GM21515 (cell line): ENCODE measurements around the gene SLC37A1.

Experiments
- ATAC-seq: cut with Tn5 transposase; IDR thresholded peaks from one replicate; pipeline ENCODE4 v1.9.1; 2021; ENCODE audit not compliant: unreplicated experiment

Gene SLC37A1

GRCh38 chr21:42525676-42526378 lies 12.2 kb downstream of the SLC37A1 start:
- ATAC-seq: no peak

- no peak for ATAC-seq
These were observed 12.7 kb downstream of the SLC37A1 start for GRCh38 chr21:42526379-42526727.

GRCh38 chr21:42527127-42527488 lies 13.5 kb downstream of the SLC37A1 start:
- ATAC-seq: no peak

- no peak for ATAC-seq
These were observed 14.0 kb downstream of the SLC37A1 start for GRCh38 chr21:42527489-42528158.

- ATAC-seq: no peak
These were observed 16.5 kb downstream of the SLC37A1 start for GRCh38 chr21:42530167-42530518.

- ATAC-seq: no peak
These were observed 18.1 kb downstream of the SLC37A1 start for GRCh38 chr21:42531771-42532170.

- no peak for ATAC-seq
These were observed 19.0 kb downstream of the SLC37A1 start for GRCh38 chr21:42532466-42533181.

GRCh38 chr21:42533306-42533962 lies 19.8 kb downstream of the SLC37A1 start:
- no peak for ATAC-seq

- no peak for ATAC-seq
These were observed 20.3 kb downstream of the SLC37A1 start for GRCh38 chr21:42533963-42534355.

- no peak for ATAC-seq
These were observed 21.0 kb downstream of the SLC37A1 start for GRCh38 chr21:42534421-42535378.

GRCh38 chr21:42535602-42536171 lies 22.0 kb downstream of the SLC37A1 start:
- ATAC-seq: no peak

GRCh38 chr21:42536601-42537000 lies 22.9 kb downstream of the SLC37A1 start:
- no peak for ATAC-seq

- ATAC-seq: no peak
These were observed 23.6 kb downstream of the SLC37A1 start for GRCh38 chr21:42537106-42537742.

GRCh38 chr21:42538479-42539275 lies 25.0 kb downstream of the SLC37A1 start:
- ATAC-seq: no peak

- ATAC-seq: no peak
These were observed 25.7 kb downstream of the SLC37A1 start for GRCh38 chr21:42539342-42539741.

GRCh38 chr21:42539931-42540343 lies 26.3 kb downstream of the SLC37A1 start:
- ATAC-seq: no peak

GRCh38 chr21:42540396-42540795 lies 26.7 kb downstream of the SLC37A1 start:
- ATAC-seq: no peak

- no peak for ATAC-seq
These were observed 27.5 kb downstream of the SLC37A1 start for GRCh38 chr21:42541174-42541573.

- ATAC-seq: no peak
These were observed 28.0 kb downstream of the SLC37A1 start for GRCh38 chr21:42541618-42542017.
